Forelimb muscle (tissue), 1 donor: ENCODE results near the gene CHCHD2. TPM values are rescaled to one million over a fixed set of nuclear protein-coding genes. Genes with fewer than 3 reads are reported as not detected.
"Not testable (repeated sequence)": the region's sequence is repeated elsewhere in the genome, so short reads cannot be mapped to it uniquely, and the experiment has no call there.

Experiments used
- DNase-seq: peaks from one replicate; pipeline ENCODE4 v3.0.0-alpha.2; 2013; ENCODE audit warnings: low read depth
- polyA plus RNA-seq: library from polyadenylated mRNA; unstranded; fragments of 120-200 nt; gene quantifications from one replicate; pipeline ENCODE4 v1.2.1, GENCODE V29; 2013; ENCODE audit not compliant: insufficient read length

The CHCHD2 gene, protein sequence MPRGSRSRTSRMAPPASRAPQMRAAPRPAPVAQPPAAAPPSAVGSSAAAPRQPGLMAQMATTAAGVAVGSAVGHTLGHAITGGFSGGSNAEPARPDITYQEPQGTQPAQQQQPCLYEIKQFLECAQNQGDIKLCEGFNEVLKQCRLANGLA
- polyA plus RNA-seq: 228 TPM

DNA sequence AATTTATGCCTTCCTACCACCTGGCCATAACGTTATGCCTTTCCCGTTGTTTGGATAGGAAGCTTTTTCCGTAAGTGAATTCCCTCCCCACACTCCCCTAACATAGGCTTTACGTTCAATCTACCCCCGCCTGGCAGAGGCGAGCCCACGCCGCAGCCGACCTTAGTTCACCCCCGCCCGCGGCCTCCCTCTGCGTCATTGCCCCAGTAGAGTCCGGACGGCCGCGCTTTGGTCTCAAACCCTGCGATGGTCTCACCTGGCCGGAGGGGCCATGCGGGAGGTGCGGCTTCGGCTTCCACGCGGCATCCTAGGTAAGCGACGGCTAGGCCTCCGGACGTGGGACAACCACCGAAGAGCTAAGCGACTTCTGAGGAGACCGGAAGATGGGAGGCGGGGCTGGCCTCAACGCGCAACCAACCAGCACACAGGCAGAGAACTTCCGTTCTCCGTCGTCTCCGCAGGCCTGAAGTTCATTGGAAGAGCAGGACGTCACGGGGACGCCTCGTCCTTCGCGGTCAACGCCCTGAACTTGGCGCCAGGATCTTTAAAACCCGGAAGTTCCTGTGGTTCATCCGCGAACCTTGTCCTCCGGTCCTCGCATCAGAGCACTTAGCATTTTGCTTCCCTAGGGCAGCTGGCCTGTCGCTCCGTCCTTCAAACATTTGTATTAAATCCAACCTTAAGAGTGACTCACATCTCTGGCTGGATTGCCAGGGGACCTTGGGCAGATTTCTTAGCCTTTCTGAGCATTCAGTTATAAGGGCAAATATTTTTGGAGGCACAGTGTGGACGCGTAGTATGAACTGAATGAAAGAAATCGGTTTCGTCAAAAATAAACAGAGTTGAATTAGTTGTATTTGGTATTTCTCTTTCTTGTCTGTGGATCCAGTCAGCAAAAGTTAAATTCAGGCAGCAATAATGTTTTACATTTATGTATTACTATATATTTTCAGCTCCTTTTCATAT is at the start of gene CHCHD2:
CHCHD2 (minus strand) TSS at position 369 of the 966 bp plus-strand sequence; CDS start at position 306, 63 bp downstream.
- DNase-seq: peak; percentile 100

DNA sequence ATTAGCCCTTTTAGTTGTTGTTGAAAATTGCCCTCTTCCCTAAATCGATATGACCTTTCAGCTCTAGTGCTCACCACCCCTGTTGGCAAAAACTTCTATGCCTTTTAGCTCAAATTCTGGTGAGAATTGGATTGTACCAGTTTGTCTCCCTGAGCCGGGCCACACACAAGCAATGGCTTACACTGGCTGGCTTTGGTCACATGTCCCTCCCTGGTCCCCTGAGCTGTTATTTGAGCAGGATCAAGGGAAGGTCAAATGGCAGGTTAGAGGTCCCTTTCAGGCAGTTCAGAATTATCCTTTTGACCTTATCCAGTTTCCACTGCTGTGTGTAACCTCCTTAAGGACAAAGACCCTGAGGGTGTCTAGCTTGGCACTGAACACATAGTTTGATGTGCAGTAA is 24.8 kb upstream of the CHCHD2 start:
- DNase-seq: not testable (repeated sequence)

DNA sequence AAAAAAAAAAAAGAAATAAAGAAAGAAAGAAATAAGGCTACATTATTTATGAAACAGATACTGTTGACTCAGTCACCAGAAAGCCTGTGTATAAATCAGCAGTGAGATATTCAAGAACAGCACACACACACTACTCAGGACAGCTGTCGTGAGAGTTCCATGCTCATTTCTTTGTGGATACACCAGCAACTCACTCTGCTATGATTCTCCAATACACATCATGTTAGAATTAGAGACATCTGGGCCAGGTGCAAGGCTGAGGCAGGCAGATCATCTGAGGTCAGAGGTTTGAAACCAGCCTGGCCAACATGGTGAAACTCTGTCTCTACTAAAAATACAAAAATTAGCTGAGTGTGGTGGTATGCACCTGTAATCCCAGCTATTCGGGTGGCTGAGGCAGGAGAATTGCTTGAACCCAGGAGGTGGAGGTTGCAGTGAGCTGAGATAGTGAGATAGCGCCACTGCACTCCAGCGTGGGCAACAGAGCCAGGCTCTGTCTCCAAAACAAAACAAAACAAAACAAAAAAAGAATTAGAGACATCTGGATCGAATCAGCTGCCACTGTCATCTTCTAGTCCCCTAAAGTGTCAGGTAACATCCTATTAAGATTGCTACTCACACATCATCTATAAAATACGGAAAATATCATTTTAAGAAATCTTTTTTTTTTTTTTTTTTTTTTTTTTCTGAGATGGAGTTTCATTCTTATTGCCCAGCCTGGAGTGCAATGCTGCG is 21.1 kb upstream of the CHCHD2 start:
- no peak for DNase-seq

DNA sequence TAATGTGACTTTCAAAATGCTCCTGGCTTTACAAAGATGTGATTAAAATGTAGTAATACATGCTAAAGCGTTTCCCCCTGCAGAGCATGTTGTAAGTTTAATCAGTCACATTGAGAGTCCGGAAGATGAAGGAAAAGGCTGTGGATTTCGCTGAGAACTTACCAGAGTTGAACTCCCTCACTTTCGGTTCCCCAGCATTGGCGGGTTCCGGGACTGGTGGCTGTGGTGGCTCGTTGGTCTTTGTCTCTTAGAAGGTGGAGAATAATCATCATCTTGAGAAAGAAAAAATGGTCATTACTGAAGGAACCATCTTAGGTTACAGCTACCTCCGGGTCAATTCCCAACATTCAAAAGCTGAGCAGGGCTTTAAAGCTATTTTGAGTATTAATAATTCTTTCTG is 19.6 kb upstream of the CHCHD2 start:
- DNase-seq: no peak

DNA sequence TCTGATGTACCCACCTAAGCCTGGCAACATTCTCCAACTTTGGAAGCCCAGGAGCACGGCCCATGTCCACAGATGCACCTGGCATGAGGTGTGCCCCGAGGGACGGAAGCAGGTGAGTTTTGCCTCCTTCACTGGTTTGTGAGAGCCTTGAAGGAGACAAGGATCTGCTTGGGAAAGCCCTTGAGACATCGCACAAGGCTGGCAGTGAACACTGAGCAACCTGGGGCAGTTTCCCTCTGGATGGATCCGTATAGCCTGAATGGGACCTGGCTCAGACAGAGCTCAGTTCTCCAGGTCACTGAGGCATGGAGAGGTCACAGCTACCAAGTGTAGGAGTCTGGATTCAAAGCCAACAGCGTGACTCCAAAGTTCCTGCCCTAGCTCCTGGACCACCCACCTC is 18.7 kb upstream of the CHCHD2 start:
- DNase-seq: no peak

DNA sequence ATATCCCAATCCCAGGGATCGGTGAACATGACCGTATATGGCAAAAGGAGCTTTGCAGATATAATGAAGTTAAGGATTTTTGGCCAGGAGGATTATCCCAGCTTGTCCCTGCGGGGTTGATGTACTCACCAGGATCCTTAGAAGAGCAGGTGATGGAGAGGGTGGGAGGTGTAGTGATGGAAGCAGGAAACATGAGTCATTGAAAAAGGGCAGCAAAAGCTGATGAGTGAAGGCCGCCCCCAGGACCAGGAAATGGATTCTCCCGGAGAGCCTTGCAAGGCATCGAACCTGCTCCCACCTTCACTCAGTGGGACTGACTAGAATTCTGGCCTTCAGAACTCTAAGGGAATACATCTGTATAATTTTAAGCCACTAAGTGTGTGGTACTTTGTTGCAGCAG is 15.2 kb upstream of the CHCHD2 start:
- DNase-seq: no peak

DNA sequence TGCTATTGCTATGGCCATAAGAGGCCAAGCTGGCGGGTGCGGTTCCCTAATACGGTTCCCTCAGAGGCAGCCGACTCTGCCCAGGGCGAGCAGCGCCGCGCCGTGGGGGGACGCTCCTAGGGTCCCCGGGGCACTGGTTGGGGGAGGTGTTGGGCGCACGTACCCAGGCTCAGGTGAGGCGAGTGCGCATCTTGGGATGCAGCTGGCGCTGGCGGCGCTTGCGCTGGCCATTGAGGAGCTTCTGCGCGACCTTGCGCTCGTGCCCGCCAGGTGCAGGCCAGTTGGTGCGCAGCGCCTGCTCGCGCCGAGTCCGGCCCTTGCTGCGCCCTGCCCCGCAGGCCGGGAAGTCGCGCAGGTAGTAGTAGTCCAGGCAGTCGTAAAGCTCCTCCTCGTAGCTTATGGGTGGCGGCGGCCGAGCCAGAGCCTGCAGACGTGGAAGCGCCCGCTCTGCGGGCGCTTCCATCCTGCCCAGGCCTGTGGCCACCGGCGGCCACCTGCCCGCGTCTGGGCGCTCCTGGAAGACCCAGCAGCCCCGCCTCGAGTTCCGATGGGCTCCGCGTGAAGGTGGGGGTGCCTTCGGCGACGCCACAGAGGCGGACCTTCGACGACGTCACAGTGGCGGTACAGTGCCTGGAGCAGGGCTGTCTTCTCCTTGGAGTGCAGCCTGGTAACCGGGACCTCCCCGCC is 9.7 kb upstream of the CHCHD2 start, which contains the start of gene NUPR2:
NUPR2 (minus strand) TSS at position 566 of the 687 bp plus-strand sequence; CDS start at position 463, 103 bp downstream.
- no peak for DNase-seq

DNA sequence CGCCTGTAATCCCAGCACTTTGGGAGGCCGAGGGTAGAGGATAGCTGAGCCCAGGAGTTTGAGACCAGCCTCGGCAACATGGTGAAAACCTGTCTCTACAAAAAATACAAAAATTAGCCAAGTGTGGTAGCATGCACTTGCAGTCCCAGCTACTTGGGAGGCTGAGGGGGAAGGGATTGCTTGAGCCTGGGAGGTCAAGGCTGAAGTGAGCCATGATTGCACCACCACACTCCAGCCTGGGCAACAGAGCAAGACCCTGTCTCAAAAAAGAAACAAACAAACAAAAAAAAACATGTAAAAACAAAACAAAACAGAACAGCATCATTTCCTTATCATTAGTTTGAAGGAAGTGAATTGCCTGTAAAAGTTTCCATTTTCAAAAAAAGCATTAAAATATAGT is 6.0 kb upstream of the CHCHD2 start:
- DNase-seq: not testable (repeated sequence)

DNA sequence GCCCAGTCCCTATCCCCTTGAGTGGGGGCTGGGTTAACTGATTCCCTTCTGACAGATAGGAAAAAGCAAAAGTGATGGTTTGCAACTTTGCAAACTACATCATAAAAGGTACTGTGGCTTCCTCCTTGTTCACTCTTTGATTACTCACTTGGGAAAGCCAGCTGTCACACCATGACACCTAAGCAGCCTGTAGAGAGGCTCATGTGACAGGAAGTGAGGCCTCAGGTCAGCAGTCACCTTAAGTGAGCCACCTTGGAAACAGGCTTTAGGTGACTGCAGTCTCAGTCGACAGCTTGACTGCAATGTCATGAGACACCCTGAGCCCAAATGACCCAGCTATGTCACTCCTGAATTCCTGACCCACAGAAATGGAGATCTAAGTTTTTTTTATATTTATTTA is 4.3 kb upstream of the CHCHD2 start:
- DNase-seq: no peak

DNA sequence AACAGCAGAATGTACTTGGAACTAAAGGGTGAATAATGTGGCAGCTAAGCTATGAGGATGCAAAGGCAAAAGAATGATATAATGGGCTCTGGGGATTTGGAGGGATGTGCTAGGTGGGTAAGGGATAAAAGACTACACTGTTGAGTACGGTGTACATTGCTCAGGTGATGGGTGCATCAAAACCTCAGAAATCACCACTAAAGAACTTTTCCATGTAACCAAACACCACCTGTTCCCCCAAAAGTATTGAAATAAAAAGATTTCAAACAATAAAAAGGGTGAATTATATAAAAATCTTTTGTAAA is 1.6 kb upstream of the CHCHD2 start:
- DNase-seq: no peak

DNA sequence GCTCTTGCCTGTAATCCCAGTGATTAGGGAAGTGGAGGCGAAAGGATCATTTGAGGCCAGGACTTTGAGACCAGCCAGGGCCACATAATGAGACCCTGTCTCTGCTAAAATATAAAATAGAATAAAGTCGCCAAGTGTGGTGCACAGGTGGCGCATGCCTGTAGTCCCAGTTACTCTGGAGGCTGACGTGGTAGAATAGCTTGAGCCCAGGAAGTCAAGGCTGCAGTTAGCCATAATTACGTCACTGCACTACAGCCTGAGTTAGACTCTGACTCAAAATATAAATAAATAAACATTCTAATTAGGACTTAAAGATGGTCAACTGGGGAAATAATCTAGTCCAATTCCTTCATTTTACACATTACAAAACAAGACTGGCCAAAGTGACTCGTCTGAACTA is 768 bp downstream of the CHCHD2 start:
- no peak for DNase-seq

DNA sequence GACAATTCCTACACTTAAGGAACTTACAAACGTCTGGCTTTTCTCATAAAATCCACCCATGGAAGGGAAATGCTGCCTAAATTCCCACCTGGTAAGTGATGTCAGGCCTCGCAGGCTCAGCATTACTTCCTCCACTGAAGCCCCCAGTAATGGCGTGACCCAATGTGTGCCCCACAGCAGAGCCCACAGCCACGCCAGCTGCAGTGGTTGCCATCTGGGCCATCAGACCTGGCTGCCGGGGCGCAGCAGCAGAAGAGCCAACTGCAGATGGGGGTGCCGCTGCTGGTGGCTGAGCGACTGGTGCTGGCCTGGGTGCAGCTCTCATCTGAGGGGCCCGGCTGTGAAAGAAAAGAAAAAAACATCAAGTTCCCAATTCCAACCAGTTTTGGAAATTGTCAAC is 2.1 kb downstream of the CHCHD2 start:
- DNase-seq: not testable (repeated sequence)

DNA sequence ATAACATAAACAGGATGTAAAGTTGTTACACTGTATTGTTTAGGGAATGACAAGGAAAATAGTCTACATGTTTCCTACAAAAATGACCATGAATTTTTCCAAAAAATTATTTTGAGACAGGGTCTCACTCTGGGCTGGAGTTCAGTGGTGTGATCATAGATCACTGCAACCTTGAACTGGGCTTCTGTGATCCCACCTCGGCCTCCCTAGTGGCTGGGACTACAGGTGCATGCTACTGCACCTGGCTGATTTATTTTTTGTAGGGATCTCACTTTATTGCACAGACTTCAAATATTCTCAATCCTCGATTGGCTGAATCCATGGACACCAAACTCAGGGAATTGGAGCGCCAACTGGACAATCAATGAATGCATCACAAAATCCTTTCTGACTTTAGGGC is 6.6 kb downstream of the CHCHD2 start:
- DNase-seq: no peak

DNA sequence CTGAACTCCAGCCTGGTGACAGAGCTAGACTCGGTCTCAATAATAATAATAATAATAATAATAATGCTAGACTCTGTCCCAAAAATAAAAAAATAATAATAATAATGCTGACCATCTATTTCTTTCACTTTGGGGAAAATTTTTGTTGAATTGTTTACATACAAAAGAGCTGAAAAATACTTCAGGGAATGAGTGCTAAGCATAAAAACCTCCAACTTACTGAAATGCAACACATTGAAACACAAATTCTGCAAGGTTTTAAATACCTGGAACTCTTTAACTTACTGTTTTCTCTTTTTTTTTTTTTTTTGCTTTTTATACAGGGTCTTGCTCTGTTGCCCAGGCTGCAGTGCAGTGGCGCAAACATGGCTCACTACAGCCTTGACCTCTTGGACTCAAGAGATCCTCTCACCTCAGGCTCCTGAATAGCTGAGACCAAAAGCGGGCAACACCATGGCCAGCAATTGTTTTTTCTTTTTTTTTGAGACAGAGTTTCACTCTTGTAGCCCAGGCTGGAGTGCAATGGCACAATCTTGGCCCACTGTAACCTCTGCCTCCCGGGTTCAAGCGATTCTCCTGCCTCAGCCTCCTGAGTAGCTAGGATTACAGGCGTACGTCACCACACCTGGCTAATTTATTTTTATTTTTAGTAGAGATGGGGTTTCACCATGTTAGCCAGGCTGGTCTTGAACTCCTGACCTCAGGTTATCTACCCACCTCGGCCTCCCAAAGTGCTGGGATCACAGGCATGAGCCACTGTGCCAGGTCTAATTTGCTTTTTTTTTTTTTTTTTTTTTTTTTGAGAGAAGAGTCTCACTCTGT is 7.9 kb downstream of the CHCHD2 start:
- DNase-seq: not testable (repeated sequence)

DNA sequence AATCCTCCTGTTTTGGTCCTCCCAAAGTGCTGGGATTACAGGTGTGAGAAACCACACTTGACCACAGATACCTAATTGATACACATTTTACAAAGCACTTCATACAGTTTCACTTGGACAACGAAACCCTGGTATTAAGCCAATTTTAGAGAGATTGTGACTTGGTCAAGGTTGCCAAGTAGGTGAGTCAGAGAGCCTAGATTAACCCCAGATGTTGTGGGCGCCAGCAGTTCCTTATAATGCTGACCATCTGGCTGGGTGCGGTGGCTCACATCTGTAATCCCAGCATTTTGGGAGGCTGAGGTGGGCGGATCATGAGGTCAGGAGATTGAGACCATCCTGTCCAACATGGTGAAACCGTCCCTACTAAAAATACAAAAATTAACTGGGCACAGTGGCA is 8.6 kb downstream of the CHCHD2 start:
- no peak for DNase-seq

DNA sequence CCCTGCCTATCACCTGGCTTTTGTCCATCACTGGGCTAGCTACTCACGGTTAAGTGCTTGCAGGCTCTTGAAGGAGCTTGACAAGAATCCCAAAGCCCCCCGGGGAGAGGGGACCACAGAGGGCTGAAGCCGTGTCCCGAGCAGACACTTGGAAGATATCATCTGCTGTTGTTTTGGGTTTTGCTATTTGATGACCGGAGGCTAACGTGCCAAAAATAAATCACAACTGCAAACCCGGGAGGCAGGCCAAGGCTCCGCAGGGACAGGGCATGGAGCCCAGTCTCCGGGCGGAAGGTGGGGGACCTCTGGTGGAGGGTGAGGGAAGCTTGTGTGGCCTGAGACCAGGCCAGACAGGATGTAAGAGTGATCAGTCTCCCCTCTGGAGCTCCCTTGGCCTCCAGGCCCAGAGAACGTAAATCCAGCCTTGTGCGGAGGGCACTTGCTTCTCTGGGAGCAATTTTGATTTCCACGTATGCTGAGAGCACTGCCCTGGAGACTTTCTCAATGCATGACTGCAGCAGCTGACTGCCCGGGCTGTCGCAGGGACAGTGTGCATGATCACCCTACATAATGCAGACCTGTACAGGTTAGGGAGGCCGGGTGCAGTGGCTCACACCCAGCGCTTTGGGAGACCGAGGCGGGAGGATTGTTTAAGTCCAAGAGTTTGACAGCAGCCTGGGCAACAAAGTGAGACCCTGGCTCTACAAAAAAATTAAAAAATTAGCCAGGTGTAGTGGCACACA is 13.3 kb downstream of the CHCHD2 start, which contains the start of gene PHKG1:
PHKG1 (minus strand) TSS at position 164 of the 743 bp plus-strand sequence. CDS start 4,011 bp downstream, outside the sequence.
- DNase-seq: no peak

DNA sequence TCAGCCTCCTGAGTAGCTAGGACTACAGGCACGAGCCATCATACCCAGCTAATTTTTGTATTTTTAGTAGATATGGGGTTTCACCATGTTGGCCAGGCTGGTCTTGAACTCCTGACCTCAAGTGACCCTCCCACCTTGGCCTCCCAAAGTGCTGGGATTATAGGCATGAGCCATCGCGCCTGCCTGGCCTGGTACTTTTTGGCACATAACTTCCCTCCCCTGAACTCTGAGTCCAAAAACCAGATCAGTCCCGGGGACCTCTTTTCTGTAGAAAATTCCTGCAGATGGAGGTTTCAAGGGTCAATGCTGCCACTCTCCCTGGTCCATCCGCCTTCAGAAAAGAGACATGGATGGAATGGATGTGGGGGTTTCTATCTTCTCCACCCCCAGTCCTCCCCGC is 13.9 kb downstream of the CHCHD2 start:
- not testable (repeated sequence) for DNase-seq

DNA sequence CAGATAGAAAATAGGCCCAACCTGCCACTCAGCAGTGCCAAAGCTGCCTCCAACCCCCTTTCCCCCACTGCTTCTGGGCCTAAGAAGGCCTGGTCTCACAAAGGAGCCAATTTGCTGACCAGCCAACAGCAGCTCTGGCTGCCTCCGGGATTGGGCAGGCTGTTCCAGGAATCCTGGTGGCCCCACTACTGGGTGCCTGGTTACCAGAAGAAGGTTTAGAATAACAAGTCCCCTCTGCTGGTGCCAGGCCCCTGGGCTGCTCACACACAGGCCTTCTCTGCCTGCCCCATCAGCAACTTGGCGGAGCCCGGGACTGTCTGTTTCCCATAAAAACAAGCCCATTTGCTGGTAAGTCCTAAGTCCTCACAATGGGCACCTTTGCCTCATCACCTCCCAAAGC is 14.7 kb downstream of the CHCHD2 start:
- no peak for DNase-seq

DNA sequence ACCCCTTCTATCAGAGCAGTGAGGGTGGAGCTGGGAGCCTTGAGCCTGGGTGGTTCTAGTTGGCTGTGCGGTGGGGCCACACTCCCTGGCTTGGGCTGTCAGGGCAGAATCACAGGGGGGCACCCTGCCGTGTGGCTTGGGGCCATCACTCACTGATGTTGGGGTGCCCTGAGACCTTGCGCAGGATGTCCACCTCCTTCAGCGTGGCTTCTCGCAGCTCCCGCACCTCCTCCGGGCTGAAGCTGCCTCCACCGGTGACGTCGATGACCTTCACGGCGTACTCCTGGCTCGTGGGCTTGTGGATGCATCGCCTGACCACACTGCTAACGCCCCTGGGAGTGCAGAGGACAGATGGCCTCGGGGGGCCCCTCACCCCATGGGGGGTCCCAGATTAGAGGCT is 18.8 kb downstream of the CHCHD2 start:
- no peak for DNase-seq

DNA sequence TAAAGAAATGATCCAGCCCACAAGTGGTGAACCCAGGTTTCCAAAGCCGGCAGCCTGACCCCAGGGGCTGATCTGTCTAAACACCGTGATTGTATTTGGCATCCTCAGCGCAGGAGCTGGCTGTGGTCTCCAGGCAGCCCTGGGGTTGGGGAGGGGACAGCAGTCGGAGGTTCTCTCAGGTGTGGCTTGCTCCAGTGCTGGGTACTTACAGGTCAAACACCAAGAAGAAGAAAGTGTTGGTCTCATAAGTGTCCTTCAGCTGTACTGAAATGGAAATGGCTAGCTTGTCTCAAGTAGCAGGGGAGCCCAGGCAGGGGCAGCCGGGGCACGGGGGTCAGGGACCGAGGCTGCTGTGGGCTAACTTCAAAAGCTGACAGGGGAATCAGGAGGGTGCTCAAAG is 19.5 kb downstream of the CHCHD2 start:
- no peak for DNase-seq
